ENCODE results near the gene RPRD1A.
"Not testable (repeated sequence)": the region's sequence is repeated elsewhere in the genome, so short reads cannot be mapped to it uniquely, and the experiment has no call there.

Gene RPRD1A

DNA sequence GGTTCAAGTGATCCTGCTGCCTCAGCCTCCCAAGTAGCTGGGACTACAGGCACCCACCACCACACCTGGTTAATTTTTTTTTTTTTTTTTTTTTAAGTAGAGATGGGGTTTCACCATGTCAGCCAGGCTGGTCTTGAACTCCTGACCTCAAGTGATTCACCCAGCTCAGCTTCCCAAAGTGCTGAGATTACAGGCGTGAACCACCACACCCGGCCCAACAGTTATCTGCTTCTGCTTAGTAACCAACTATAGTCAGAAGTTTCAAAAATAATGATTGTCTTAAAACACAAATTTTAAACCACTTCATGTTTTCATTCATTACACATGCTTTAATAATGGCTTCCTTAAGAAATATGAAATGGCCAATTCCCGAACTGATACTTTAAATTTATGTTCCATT, 43.1 kb downstream of the RPRD1A start:
- DNase-seq = not testable (repeated sequence)

DNA sequence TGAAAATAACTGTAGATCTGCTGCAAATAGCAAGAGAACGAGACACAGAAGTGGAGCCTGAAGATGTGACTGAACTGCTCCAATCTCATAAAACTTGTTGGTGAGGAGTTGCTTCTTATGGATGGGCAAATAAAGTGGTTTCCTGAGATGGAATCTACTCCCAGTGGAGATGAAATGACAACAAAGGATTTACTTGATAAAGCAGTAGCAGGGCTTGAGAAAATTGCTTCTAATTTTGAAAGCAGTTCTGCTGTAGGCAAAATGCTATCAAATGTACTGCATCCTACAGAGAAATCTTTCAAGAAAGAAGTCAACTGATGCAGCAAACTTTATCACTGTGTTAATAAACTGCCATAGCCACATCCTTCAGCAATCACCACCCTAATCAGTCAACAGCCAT, 44.0 kb downstream of the RPRD1A start:
- no peak for DNase-seq

DNA sequence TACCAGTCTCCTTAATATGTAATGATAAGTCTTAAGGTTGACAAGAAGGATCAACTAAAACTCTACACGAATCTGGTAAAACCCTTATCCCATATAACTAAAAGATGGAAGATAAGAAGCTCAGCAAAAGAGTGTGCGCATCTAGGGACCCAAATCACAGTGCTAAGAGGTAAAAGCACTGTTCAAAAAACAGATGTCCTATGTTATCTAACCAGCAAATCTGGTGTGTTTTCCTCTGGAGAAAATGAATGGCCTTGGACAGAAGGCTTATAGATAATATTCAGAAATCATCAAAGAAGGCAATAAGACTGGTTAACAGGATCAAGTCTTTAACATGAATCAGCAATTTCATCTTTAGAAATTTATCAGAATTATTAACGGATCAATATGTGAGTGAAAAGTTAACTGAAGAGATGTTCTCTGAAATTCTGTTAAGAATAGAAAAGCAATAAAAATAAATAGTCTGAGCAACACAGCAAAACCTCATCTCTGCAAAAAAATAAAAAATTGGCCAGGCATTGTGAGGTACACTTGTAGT, 47.1 kb downstream of the RPRD1A start:
- DNase-seq = no peak

- DNase-seq = no peak
Observed at GRCh38 chr18:36017232-36017631, 50.1 kb downstream of the RPRD1A start.

GRCh38 chr18:36015629-36016028, 51.7 kb downstream of the RPRD1A start:
- no peak for DNase-seq

GRCh38 chr18:36012891-36013290, 54.5 kb downstream of the RPRD1A start:
- no peak for DNase-seq

- no peak for DNase-seq
Observed at GRCh38 chr18:36009214-36009613, 58.1 kb downstream of the RPRD1A start.

DNA sequence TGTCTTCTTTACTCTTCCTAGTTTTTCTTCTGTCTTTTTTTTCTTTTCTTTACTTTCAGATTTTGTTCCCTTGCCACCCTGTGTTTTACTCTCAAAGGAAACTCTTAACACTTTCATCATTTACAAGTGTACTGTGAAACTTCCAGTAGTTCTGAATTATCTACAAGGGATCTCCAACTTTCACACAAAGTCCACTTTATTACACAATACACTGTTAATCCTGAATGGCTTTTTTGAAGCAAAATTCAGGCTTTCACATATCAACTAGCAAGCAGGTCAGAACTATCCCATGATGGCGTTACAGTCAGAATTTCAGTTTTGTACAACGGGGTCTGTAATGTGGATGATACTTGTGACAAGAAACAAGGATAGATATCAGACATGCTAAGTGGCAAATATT, 60.4 kb downstream of the RPRD1A start:
- DNase-seq = no peak

DNA sequence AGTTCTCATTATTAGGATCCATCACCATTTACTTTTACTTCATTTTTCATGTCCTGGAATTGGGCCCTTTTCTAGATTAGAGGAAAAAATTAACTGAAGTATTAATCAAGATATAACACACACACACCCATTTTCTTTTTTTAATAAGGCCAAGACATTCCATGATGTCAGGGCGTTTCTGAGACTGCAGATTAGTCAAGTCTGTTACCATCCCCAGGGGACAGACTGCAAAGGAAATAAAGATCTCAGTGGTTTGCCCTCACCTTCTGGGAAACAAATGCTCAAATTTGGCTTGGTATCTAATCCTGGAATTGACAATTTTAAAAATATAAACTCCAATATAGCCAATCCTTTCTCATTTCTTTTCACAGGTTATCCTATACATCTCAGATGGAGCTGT, 67.4 kb downstream of the RPRD1A start:
- DNase-seq = no peak

- no peak for DNase-seq
Observed at GRCh38 chr18:35998967-35999366, 68.4 kb downstream of the RPRD1A start.

- DNase-seq = no peak
Observed at GRCh38 chr18:35993013-35993412, 74.3 kb downstream of the RPRD1A start.

DNA sequence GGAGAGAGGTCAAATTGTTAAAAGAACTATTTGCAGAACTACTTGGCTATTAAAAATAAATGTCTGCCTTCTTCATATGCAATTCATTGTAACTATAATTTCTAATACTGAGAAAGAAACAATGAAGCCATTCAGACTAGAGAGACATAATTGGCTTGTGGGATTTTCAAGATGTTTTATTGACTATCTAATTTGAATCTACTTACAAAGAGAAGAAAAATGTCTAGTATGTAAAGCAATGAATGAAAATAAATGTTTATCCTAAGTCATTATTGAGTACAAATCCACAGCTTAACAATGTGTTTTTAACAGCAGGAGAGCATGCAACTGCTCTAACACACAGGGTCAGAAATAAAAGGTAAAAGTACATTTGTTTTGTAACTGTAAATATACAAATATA, 75.7 kb downstream of the RPRD1A start:
- DNase-seq = no peak

- DNase-seq = no peak
Observed at GRCh38 chr18:35983818-35984217, 83.5 kb downstream of the RPRD1A start.

- no peak for DNase-seq
Observed at GRCh38 chr18:35983147-35983546, 84.2 kb downstream of the RPRD1A start.

GRCh38 chr18:35982409-35983114, 84.8 kb downstream of the RPRD1A start:
- DNase-seq = no peak

DNA sequence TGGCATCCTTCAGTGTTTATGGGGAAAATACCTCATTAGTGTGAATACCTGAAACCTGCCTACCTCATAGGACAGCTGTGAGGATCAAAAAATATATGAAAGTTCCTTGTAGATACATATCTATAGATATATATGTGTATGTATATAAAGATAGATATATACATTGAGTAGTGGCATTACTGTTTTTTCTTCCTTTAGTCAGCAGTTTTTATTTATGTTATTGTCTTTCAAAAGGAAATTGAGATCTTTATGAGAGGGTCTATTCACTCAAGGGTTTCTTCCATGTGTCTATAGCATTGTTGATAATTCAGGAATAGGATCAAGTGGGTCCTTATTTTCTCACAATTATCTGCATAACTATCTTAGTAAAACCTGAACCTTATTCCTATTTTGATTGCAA, 88.2 kb downstream of the RPRD1A start:
- DNase-seq = no peak

GRCh38 chr18:35974181-35974580, 93.2 kb downstream of the RPRD1A start:
- no peak for DNase-seq

- DNase-seq = no peak
Observed at GRCh38 chr18:35973650-35974049, 93.7 kb downstream of the RPRD1A start.

- peak; percentile 91 for DNase-seq
Observed at GRCh38 chr18:35972197-35973000, 95.0 kb downstream of the RPRD1A start, which contains the start of gene RMP24. Gene RMP24 (plus strand): TSS chr18:35972679.

DNA sequence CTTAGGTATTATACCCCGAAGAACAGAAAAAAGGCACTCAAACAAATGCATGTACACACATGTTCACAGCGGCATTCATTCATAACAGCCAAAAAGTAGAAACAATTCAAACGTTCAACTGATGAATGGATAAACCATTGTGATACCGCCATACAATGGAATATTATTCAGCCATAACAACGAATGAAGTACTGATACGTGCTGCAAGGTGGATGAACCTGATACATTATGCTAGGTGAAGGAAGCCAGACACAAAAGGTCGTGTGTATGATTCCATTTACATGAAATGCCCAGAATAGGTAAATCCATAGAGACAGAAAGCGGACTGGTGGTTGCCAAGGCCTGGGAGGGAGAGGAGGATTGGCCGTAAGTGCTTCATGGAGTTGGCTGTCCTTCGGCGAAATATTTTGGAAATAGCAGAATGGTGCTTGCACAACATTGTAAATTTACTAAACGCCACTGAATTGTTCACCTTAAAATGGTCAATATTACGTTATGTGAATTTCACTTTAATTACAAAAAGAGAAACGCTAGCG, 95.6 kb downstream of the RPRD1A start:
- DNase-seq = no peak

GRCh38 chr18:35969676-35970075, 97.7 kb downstream of the RPRD1A start:
- no peak for DNase-seq

DNA sequence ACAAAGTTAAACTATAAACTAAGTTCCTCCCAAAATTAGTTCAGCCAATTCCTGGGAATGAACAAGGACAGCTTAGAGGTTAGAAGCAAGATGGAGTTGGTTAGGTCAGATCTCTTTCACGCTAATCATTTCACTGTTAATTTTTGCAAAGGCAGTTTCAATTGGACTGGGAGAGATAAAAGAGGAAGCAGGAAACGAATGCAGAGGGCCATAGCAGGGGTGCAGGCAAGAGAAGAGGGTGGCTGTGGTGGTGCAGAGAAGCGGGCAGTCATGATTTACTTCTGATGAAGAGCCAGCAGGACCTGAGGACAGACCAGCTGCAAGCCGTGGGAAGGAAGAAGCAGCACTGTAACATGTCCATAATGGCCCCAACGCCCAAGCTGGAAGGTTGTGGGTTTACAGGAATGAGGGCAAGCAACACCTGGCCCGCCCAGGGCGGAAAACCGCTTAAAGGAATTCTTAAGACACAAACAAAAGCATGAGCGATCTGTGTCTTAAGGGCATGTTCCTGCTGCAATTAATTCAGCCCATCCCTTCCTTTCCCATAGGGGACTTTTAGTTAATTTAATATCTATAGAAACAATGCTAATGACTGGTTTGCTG, 99.0 kb downstream of the RPRD1A start:
- DNase-seq = no peak

DNA sequence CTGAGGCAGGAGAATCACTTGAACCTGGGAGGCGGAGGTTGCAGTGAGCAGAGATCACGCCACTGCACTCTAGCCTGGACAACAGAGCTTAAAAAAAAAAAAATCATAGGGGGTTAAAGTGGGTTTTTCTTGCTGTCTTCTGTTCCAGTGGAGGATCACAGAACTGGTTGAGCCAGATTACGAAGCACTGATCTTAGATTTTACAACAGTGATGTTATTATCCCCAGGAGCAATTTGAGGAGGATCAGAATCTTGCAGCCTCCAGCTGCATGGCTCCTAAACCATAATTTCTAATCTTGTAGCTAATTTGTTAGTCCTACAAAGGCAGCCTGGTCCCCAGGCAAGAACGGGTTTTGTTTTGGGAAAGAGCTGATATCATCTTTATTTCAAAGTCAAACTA, 99.5 kb downstream of the RPRD1A start:
- not testable (repeated sequence) for DNase-seq

Data from stimulated activated CD4-positive, alpha-beta T cell treated with anti-CD3 and anti-CD28 coated beads, Interleukin-12 subunit alpha, Interleukin-12 subunit beta, amount 100 ng/mL, for 4 hours (primary cell).